ENCODE measurements around the gene RAD51B. TPM values are rescaled to one million over a fixed set of nuclear protein-coding genes. Genes with fewer than 3 reads are reported as not detected.

RAD51B gene
- total RNA-seq, 1 experiment from 2014 or later, result 16.7 TPM

- H3K27ac ChIP-seq (ENCODE audit: insufficient read length, low read depth, low read length), result no peak overlapping the region
- no peak overlapping the region for H3K27ac Mint-ChIP-seq
These were observed 643.7 kb downstream of the RAD51B start for GRCh38 chr14:68463299-68463698.

More at GRCh38 chr14:68463299-68463698, 643.7 kb downstream of the RAD51B start:
- Mint-ChIP-seq H3K4me3 (no peak overlapping the region), H3K36me3 (ENCODE audit: insufficient read depth in 1 of 3, low read depth in 3 of 3) (no peaks in the 10 kb centered on the region; a peak in 1 of 7 replicates), H3K4me1 (peaks cover 13 to 15% of the 10 kb centered on the region in 2 experiments), H3K9me3 (no peaks in the 10 kb centered on the region), H3K27me3 (ENCODE audit: low read depth) (no peaks in the 10 kb centered on the region)
- Histone ChIP-seq H3K79me1 (ENCODE audit: insufficient read depth, low read depth, low read length, poor library complexity, severe bottlenecking) (no peaks in the 10 kb centered on the region), H2BK12ac (ENCODE audit: insufficient read length, low read depth, low read length) (no peak overlapping the region), H3K4ac (ENCODE audit: low read depth, low read length) (no peak overlapping the region), H4K8ac (replicated peaks; ENCODE audit: insufficient read length, low read depth, low read length) (no peak overlapping the region), H3K27me3 (ENCODE audit: insufficient read depth, low read length) (no peaks in the 10 kb centered on the region), H2AFZ (ENCODE audit: low read length) (no peak overlapping the region), H3K9me3 (ENCODE audit: control insufficient read depth, low read depth, low read length) (no peaks in the 10 kb centered on the region), H2BK15ac (ENCODE audit: low read depth, low read length) (no peak overlapping the region), H3K23ac (ENCODE audit: insufficient read length, low read depth, low read length) (no peak overlapping the region), H3K56ac (ENCODE audit: insufficient read length, low read depth, low read length) (no peak overlapping the region), H4K20me1 (ENCODE audit: control insufficient read depth, insufficient read depth, insufficient read length) (no peaks in the 10 kb centered on the region), H4K91ac (ENCODE audit: insufficient read length, low read depth, low read length) (no peak overlapping the region), H3K4me2 (ENCODE audit: insufficient read depth, insufficient read length, low read length) (no peak overlapping the region), H3K23me2 (ENCODE audit: insufficient read length, low read depth, low read length, poor library complexity, severe bottlenecking) (no peaks in the 10 kb centered on the region), H2BK120ac (ENCODE audit: low read depth, low read length, poor library complexity, severe bottlenecking) (no peak overlapping the region), H2AK5ac (ENCODE audit: insufficient read length, low read length) (no peak overlapping the region), H2BK20ac (ENCODE audit: low read depth, low read length, poor library complexity, severe bottlenecking) (no peak overlapping the region), H2BK5ac (ENCODE audit: insufficient read length, low read length) (no peak overlapping the region), H3K79me2 (ENCODE audit: insufficient read depth, low read length) (no peaks in the 10 kb centered on the region), H3T11ph (ENCODE audit: low read length) (no peak overlapping the region), H4K5ac (ENCODE audit: insufficient read length, low read depth, low read length) (no peak overlapping the region), H3K14ac (ENCODE audit: insufficient read depth, low read length) (no peak overlapping the region), H3K9ac (ENCODE audit: extremely low read depth, insufficient read length, low read length) (no peak overlapping the region), H3K4me1 (ENCODE audit: insufficient read depth, low read length) (no peaks in the 10 kb centered on the region; the same call in 1 of the 2 replicates), H3K18ac (ENCODE audit: insufficient read length, low read depth, low read length) (no peak overlapping the region)
- no peak for DNase-seq
- TF ChIP-seq CTCF (conservative IDR thresholded peaks at IDR 0.05), result no peak
